Natural killer cell (primary cell): ENCODE results near the gene HOMER2. TPM values are rescaled to one million over a fixed set of nuclear protein-coding genes. Genes with fewer than 3 reads are reported as not detected.

Experiments used
- ATAC-seq, 3 donors: fragments of 150-1000 bp in 2 of 3; fragments of 200-7000 bp in 1 of 3; cut with Tn5 transposase; 1 replicate in 1 of 3; 2 replicates in 2 of 3; pipeline ENCODE4 v1.10.0; 2021; ENCODE audit warnings: mild to moderate bottlenecking in 2 of 3, moderate library complexity in 2 of 3
- DNase-seq, 2 donors: peaks; one replicate each; pipeline versions ENCODE4 v3.0.0 to v3.0.0-alpha.2; 2013 to 2021; ENCODE audit warnings: mixed read lengths in 1 of 2
- H3K27ac ChIP-seq: one replicate; pipeline ENCODE4 v1.5.1; 2013; ENCODE audit warnings: mild to moderate bottlenecking, low read length
- H3K27me3 ChIP-seq: one replicate; pipeline ENCODE4 v1.6.1; 2013; ENCODE audit warnings: low read length; ENCODE audit not compliant: control insufficient read depth, insufficient read depth
- H3K36me3 ChIP-seq: one replicate; pipeline ENCODE4 v1.6.1; 2013; ENCODE audit warnings: low read length; ENCODE audit not compliant: control insufficient read depth, insufficient read depth
- H3K4me1 ChIP-seq: one replicate; pipeline ENCODE4 v1.6.1; 2013; ENCODE audit warnings: low read length; ENCODE audit not compliant: control insufficient read depth, insufficient read depth
- H3K4me3 ChIP-seq: one replicate; pipeline ENCODE4 v1.5.1; 2013; ENCODE audit warnings: low read length
- H3K9me3 ChIP-seq: one replicate; pipeline ENCODE4 v1.6.1; 2013; ENCODE audit warnings: low read length; ENCODE audit not compliant: control insufficient read depth, insufficient read depth
- H3K27ac Mint-ChIP-seq, 2 donors: one replicate each; pipeline ENCODE4 v1.8.0; 2022; ENCODE audit warnings: mild to moderate bottlenecking in 2 of 2, mixed read lengths in 2 of 2, moderate library complexity in 1 of 2
- H3K27me3 Mint-ChIP-seq, 2 donors: one replicate each; pipeline ENCODE4 v1.8.0; 2022; ENCODE audit warnings: low read depth in 2 of 2, mixed read lengths in 2 of 2
- H3K36me3 Mint-ChIP-seq: one replicate; pipeline ENCODE4 v1.8.0; 2022; ENCODE audit warnings: mixed read lengths
- H3K4me1 Mint-ChIP-seq, 2 donors: one replicate each; pipeline ENCODE4 v1.8.0; 2022; ENCODE audit warnings: mixed read lengths in 2 of 2
- H3K4me3 Mint-ChIP-seq: one replicate; pipeline ENCODE4 v1.8.0; 2022; ENCODE audit warnings: mild to moderate bottlenecking, moderate library complexity, mixed read lengths
- H3K9me3 Mint-ChIP-seq, 2 donors: one replicate each; pipeline ENCODE4 v1.8.0; 2022; ENCODE audit warnings: mixed read lengths in 2 of 2
- CTCF ChIP-seq: fragments of 200-600 bp; IDR thresholded peaks from one replicate; pipeline ENCODE4 v1.8.0; 2022; ENCODE audit warnings: antibody characterized with exemption
- WGBS: methylation state at CpG from one replicate; pipeline ENCODE4 v1.1.7; 2013; ENCODE audit warnings: missing lambda C conversion rate; ENCODE audit not compliant: insufficient coverage; 5-methylcytosine and 5-hydroxymethylcytosine counted together
- intact Hi-C: fragments of 100-400 bp; cut with micrococcal nuclease; formaldehyde crosslinking; loops from one replicate; pipeline ENCODE4 v1.14.2; 2022
- total RNA-seq, 4 donors: library from RNA; stranded (reverse); fragments of 120-200 nt in 1 of 4; gene quantifications; one replicate each; pipeline versions ENCODE4 v1.2.3 to v1.2.4, GENCODE V29; 2013 to 2022

The HOMER2 gene
- total RNA-seq, 3 donors from 2014 or later (not counting 1 experiment from before 2014, with no cell fraction given) = 3.6 to 7.0 (median 4.0) TPM

GRCh38 chr15:82864967-82865366 lies 87.6 kb downstream of the HOMER2 start:
- WGBS = 83% methylated on average over 2 of the region's 2 CpGs
- Mint-ChIP-seq H3K27me3 (no peaks in the 10 kb centered on the region), H3K4me1 (no peaks in the 10 kb centered on the region), H3K9me3 (no peaks in the 10 kb centered on the region), H3K27ac (no peak overlapping the region), H3K4me3 (no peak overlapping the region), H3K36me3 (no peaks in the 10 kb centered on the region)
- Histone ChIP-seq H3K27me3 (no peaks in the 10 kb centered on the region), H3K9me3 (no peaks in the 10 kb centered on the region), H3K36me3 (no peaks in the 10 kb centered on the region), H3K4me1 (no peaks in the 10 kb centered on the region), H3K27ac (no peak overlapping the region), H3K4me3 (no peak overlapping the region)
- DNase-seq (no peak), ATAC-seq (no peak)
- intact Hi-C loops = no loop called here
- no peak for TF ChIP-seq CTCF

GRCh38 chr15:82862886-82863285 lies 89.6 kb downstream of the HOMER2 start:
- ATAC-seq (no peak), DNase-seq (no peak)
- no peaks in the 10 kb centered on the region for H3K36me3 ChIP-seq
- Mint-ChIP-seq H3K4me3 (no peak overlapping the region), H3K4me1 (no peaks in the 10 kb centered on the region), H3K36me3 (no peaks in the 10 kb centered on the region), H3K27ac (no peak overlapping the region), H3K27me3 (no peaks in the 10 kb centered on the region), H3K9me3 (no peaks in the 10 kb centered on the region)
- no peaks in the 10 kb centered on the region for H3K4me1 ChIP-seq
- intact Hi-C loops = no loop called here
- no peaks in the 10 kb centered on the region for H3K9me3 ChIP-seq
- no peak overlapping the region for H3K4me3 ChIP-seq
- WGBS = 87% methylated on average over 6 of the region's 6 CpGs
- no peak overlapping the region for H3K27ac ChIP-seq
- no peak for TF ChIP-seq CTCF
- H3K27me3 ChIP-seq = no peaks in the 10 kb centered on the region

DNA sequence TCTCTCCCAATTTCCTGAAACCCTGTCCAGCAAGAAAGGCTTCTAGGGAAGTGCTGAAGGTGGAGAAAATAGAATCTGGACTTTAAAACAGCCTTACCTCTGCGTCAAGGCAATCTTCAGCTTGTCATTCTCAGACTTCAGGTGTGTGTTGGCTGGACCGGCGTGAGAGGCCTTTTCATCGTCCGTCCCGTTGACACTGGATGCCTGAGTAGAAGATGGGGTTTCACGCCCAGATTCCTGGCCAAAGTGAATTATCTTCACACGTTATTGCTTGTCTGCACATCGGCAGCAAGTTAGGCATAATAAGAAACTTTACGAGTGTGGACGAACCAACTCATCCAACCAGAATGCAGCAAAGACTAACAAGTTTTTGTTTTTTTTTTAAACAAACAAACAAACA lies 93.6 kb downstream of the HOMER2 start:
- ATAC-seq = no peak
- H3K4me3 ChIP-seq = no peak overlapping the region
- intact Hi-C loops = no loop called here
- H3K9me3 ChIP-seq = no peaks in the 10 kb centered on the region
- H3K27ac ChIP-seq = no peak overlapping the region
- DNase-seq = no peak
- no peaks in the 10 kb centered on the region for H3K9me3 Mint-ChIP-seq
- H3K27ac Mint-ChIP-seq = no peak overlapping the region
- H3K36me3 ChIP-seq = no peaks in the 10 kb centered on the region
- no peaks in the 10 kb centered on the region for H3K36me3 Mint-ChIP-seq
- no peaks in the 10 kb centered on the region for H3K4me1 Mint-ChIP-seq
- WGBS = 93% methylated on average over 11 of the region's 11 CpGs
- H3K27me3 Mint-ChIP-seq = no peaks in the 10 kb centered on the region
- TF ChIP-seq CTCF = no peak
- H3K27me3 ChIP-seq = no peaks in the 10 kb centered on the region
- H3K4me1 ChIP-seq = peaks cover 5% of the 10 kb centered on the region
- H3K4me3 Mint-ChIP-seq = no peak overlapping the region

DNA sequence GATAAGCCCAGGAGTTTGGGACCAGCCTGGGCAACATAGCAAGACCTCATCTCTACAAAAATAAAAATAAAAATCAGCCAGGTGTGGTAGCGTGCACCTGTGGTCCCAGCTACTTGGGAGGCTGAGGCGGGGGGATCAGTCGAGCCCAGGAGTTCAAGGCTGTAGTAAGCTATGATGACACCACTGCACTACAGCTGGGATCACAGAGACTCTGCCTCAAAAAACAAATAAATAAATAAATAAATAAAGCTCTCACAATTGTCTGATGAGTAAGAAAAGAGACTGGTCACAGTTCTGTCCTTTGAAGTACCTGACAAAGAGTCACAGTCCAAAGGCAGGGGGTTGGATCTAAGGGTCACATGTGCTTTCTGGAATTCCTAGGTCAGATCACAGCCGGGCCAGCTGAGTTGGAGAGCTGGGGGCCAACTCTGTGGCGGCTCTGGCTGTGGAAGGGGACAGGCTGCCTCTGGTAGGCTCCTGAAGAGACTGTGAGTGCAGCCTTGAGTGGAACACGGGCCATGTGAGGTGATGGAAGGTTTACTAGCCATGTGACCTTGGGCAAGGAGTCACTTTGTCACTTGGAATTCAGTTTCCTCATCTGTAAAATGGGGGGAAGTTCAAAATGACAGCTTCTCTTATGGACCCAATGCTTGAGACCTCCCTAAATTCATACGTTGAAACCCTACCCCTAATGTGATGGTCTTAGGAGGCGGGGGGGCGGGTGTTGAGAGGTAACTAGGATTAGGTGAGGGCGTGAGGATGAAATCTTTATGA lies 95.9 kb downstream of the HOMER2 start:
- Mint-ChIP-seq H3K27me3 (no peaks in the 10 kb centered on the region), H3K9me3 (no peaks in the 10 kb centered on the region)

More for the DNA sequence above, 95.9 kb downstream of the HOMER2 start:
- no peak overlapping the region for H3K4me3 ChIP-seq
- WGBS = 97% methylated on average over 6 of the region's 10 CpGs
- ATAC-seq (no peak), DNase-seq (no peak)
- H3K36me3 ChIP-seq = no peaks in the 10 kb centered on the region
- Mint-ChIP-seq H3K27ac (no peak overlapping the region), H3K4me1 (no peaks in the 10 kb centered on the region), H3K4me3 (no peak overlapping the region), H3K36me3 (no peaks in the 10 kb centered on the region)
- no peaks in the 10 kb centered on the region for H3K27me3 ChIP-seq
- no peak for TF ChIP-seq CTCF
- H3K4me1 ChIP-seq = peaks cover 5% of the 10 kb centered on the region
- intact Hi-C loops = no loop called here
- H3K27ac ChIP-seq = no peak overlapping the region
- no peaks in the 10 kb centered on the region for H3K9me3 ChIP-seq
